Measurements from ENCODE around the gene TCP11L2.
"Not testable (repeated sequence)": the region's sequence is repeated elsewhere in the genome, so short reads cannot be mapped to it uniquely, and the experiment has no call there.

TCP11L2 gene

DNA sequence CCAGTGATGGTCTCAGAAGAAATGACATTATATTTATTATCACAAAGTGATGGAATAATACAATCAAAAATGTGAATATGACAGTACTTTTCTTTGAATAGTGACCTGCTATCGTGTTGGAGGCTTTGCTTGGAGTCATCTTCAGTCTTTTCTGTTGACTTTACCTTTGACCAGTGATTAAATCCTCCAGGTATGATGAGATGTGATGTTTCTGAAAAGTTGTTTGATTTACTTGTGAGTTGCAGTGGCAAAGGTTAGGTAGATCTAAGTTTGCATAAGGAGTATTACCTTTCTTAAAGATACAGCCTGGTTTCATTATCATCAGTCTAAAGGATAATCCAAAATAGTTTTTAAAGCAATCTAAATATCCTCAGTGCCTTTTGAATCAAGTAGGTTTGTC is 4.6 kb downstream of the TCP11L2 start:
- no peak for DNase-seq (ENCODE audit: low read depth in 3 of 3)

DNA sequence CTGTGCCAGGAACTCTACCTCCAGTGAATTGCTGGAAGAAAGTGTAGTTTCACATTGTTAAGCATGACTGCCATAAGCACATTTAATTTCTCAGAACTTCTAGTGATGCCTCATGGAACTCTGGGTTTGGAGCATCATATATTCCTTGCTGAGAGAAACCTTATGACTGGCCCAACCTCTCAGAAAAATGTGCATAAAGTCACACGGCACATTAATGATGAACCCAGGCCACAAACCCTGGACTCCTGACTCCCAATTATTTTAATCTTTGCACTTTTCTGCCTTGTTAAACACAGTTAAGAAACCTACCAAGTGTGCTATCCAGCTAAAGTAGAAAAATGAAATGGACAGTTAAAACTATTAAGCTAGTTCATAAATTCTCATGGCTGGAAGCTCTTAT is 5.6 kb downstream of the TCP11L2 start:
- no peak for DNase-seq (ENCODE audit: low read depth in 3 of 3)

- DNase-seq (ENCODE audit: low read depth in 3 of 3): no peak
These were observed 6.1 kb downstream of the TCP11L2 start for GRCh38 chr12:106308611-106309010.

DNA sequence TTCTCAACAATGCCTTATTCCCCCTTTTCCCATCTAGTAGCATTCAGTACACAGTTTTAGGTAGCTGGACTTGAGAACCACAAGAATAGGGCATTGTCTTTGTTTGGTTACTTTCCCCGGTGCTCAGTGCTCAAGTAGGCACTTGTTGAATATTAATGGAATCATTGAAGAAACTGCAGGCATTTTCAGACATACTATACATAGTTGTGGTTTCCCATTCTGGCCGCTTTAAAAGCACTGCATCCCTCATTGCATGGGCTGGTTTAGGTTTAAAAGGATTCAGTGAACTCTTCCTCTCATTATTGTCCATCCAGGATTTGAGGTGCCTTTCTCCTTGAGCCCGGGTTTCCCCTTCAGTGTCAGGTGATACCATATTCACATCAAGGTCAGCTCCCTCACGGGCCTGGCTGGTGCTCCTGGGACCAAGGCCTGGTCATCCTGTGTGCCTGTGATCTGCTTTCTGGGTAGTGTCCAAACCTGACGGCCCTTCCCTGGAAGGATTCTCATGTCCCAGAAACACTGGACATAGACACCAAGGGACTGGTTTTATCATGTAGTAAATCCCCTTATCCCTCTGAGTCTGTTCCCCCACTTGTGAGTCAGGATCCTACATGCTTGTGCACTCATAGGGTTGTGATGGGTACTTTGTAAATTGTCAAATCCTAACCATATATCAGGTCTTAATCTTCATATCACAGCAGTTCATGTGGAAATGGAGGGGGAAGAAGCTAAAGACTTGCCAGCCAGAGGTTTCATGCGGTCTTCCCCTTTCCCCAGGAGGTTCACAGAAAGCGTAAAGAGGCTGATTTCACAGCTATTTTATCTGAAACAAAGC is 7.4 kb downstream of the TCP11L2 start:
- DNase-seq (ENCODE audit: low read depth in 3 of 3): no peak

- DNase-seq (ENCODE audit: low read depth in 3 of 3): no peak
These were observed 8.2 kb downstream of the TCP11L2 start for GRCh38 chr12:106310687-106311086.

- no peak for DNase-seq (ENCODE audit: low read depth in 3 of 3)
These were observed 8.6 kb downstream of the TCP11L2 start for GRCh38 chr12:106311139-106311538.

GRCh38 chr12:106313413-106313812 is 10.9 kb downstream of the TCP11L2 start:
- DNase-seq (ENCODE audit: low read depth in 3 of 3): not testable (repeated sequence)

DNA sequence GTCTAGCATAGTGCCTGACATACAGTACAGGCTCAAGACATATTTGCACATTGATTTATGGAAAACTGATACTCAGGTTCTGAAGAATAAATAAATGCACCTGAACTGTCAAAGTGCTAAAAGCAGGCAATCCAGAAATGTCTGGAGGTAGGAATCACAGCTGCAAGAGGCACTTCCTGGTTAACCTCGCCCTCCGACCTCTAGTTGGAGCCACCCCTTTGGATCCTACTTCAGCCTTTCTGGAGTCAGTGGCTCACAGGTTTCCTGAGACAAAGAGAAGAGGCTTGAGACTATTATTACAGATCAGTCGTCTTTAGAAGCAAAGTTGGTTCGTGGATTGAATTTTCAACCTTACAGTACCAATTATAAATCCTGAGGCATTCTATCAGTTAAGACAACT is 13.0 kb downstream of the TCP11L2 start:
- no peak for DNase-seq (ENCODE audit: low read depth in 3 of 3)

GRCh38 chr12:106317406-106318082 is 15.0 kb downstream of the TCP11L2 start:
- DNase-seq (ENCODE audit: low read depth in 3 of 3): no peak

- no peak for DNase-seq (ENCODE audit: low read depth in 3 of 3)
These were observed 18.8 kb downstream of the TCP11L2 start for GRCh38 chr12:106321139-106321850.

- DNase-seq (ENCODE audit: low read depth in 3 of 3): no peak
These were observed 21.0 kb downstream of the TCP11L2 start for GRCh38 chr12:106323537-106323936.

GRCh38 chr12:106327309-106327869 is 24.9 kb downstream of the TCP11L2 start:
- no peak for DNase-seq (ENCODE audit: low read depth in 3 of 3)

GRCh38 chr12:106328735-106329134 is 26.2 kb downstream of the TCP11L2 start:
- no peak for DNase-seq (ENCODE audit: low read depth in 3 of 3)

- DNase-seq (ENCODE audit: low read depth in 3 of 3): no peak
These were observed 26.9 kb downstream of the TCP11L2 start for GRCh38 chr12:106329231-106329982.

GRCh38 chr12:106331599-106331998 is 29.1 kb downstream of the TCP11L2 start:
- DNase-seq (ENCODE audit: low read depth in 3 of 3): no peak

GRCh38 chr12:106332536-106332935 is 30.0 kb downstream of the TCP11L2 start:
- no peak for DNase-seq (ENCODE audit: low read depth in 3 of 3)

- DNase-seq (ENCODE audit: low read depth in 3 of 3): no peak
These were observed 30.5 kb downstream of the TCP11L2 start for GRCh38 chr12:106333010-106333409.

GRCh38 chr12:106333756-106334155 is 31.2 kb downstream of the TCP11L2 start:
- DNase-seq (ENCODE audit: low read depth in 3 of 3): no peak

GRCh38 chr12:106341086-106341877 is 38.7 kb downstream of the TCP11L2 start:
- DNase-seq (ENCODE audit: low read depth in 3 of 3): no peak

GRCh38 chr12:106342397-106343213 is 40.1 kb downstream of the TCP11L2 start:
- DNase-seq (ENCODE audit: low read depth in 3 of 3): no peak
